ENCODE data around the gene BLOC1S4. TPM values are rescaled to one million over a fixed set of nuclear protein-coding genes. Genes with fewer than 3 reads are reported as not detected.

The BLOC1S4 gene
- total RNA-seq, 1 experiment from 2014 or later: 14.9 TPM

GRCh38 chr4:6686104-6686787 is 29.7 kb upstream of the BLOC1S4 start:
- TF ChIP-seq CTCF (conservative IDR thresholded peaks at IDR 0.05): no peak
- H2BK20ac ChIP-seq (ENCODE audit: low read depth, low read length, poor library complexity, severe bottlenecking): no peak overlapping the region
- no peak overlapping the region; a peak in 1 of 7 replicates for H3K27ac Mint-ChIP-seq
- no peak overlapping the region for H3T11ph ChIP-seq (ENCODE audit: low read length)
- no peak overlapping the region for H2AK5ac ChIP-seq (ENCODE audit: insufficient read length, low read length)
- no peaks in the 10 kb centered on the region for H3K79me1 ChIP-seq (ENCODE audit: insufficient read depth, low read depth, low read length, poor library complexity, severe bottlenecking)
- no peak overlapping the region for H2BK15ac ChIP-seq (ENCODE audit: low read depth, low read length)
- H4K5ac ChIP-seq (ENCODE audit: insufficient read length, low read depth, low read length): no peak overlapping the region
- no CpG with 5 or more reads among the region's 4 CpGs for WGBS (ENCODE audit: extremely low coverage, insufficient read length, low lambda C conversion rate)
- no peak overlapping the region for H2BK12ac ChIP-seq (ENCODE audit: insufficient read length, low read depth, low read length)
- H3K79me2 ChIP-seq (ENCODE audit: insufficient read depth, low read length): no peaks in the 10 kb centered on the region
- H3K4me2 ChIP-seq (ENCODE audit: insufficient read depth, insufficient read length, low read length): no peak overlapping the region
- H4K8ac ChIP-seq (replicated peaks; ENCODE audit: insufficient read length, low read depth, low read length): no peak overlapping the region
- H3K18ac ChIP-seq (ENCODE audit: insufficient read length, low read depth, low read length): no peak overlapping the region
- no peaks in the 10 kb centered on the region for H3K27me3 ChIP-seq (ENCODE audit: insufficient read depth, low read length)
- no peak overlapping the region for H4K91ac ChIP-seq (ENCODE audit: insufficient read length, low read depth, low read length)
- H3K23ac ChIP-seq (ENCODE audit: insufficient read length, low read depth, low read length): no peak overlapping the region
- no peak overlapping the region for H2BK120ac ChIP-seq (ENCODE audit: low read depth, low read length, poor library complexity, severe bottlenecking)
- H2BK5ac ChIP-seq (ENCODE audit: insufficient read length, low read length): no peak overlapping the region
- H3K9me3 Mint-ChIP-seq: peaks cover 14 to 15% of the 10 kb centered on the region in 2 experiments
- no peaks in the 10 kb centered on the region for H4K20me1 ChIP-seq (ENCODE audit: control insufficient read depth, insufficient read depth, insufficient read length)
- H3K27ac ChIP-seq (ENCODE audit: insufficient read length, low read depth, low read length): no peak overlapping the region
- no peak overlapping the region for H3K14ac ChIP-seq (ENCODE audit: insufficient read depth, low read length)
- H3K27me3 Mint-ChIP-seq (ENCODE audit: low read depth): peaks cover 24% of the 10 kb centered on the region
- peaks cover 0 to 15% (median 6%) of the 10 kb centered on the region in 3 experiments; a peak in 6 of 7 replicates for H3K36me3 Mint-ChIP-seq (ENCODE audit: insufficient read depth in 1 of 3, low read depth in 3 of 3)
- H3K9me3 ChIP-seq (ENCODE audit: control insufficient read depth, low read depth, low read length): no peaks in the 10 kb centered on the region
- H3K56ac ChIP-seq (ENCODE audit: insufficient read length, low read depth, low read length): no peak overlapping the region
- no peak overlapping the region for H3K9ac ChIP-seq (ENCODE audit: extremely low read depth, insufficient read length, low read length)
- H3K4ac ChIP-seq (ENCODE audit: low read depth, low read length): no peak overlapping the region
- DNase-seq: no peak
- H3K23me2 ChIP-seq (ENCODE audit: insufficient read length, low read depth, low read length, poor library complexity, severe bottlenecking): no peaks in the 10 kb centered on the region
- peaks cover 14 to 23% of the 10 kb centered on the region in 2 experiments for H3K4me1 Mint-ChIP-seq
- no peaks in the 10 kb centered on the region; the same call in 1 of the 2 replicates for H3K4me1 ChIP-seq (ENCODE audit: insufficient read depth, low read length)
- no peak overlapping the region for H2AFZ ChIP-seq (ENCODE audit: low read length)
- H3K4me3 Mint-ChIP-seq: no peak overlapping the region
